Stimulated activated memory B cell treated with anti-CD40 and anti-IgM and Interleukin-4, amounts not matched to agents 10 μg/mL and 1 μg/mL and 100 μg/mL, for 72 hours (primary cell): ENCODE measurements around the gene TPPP.
A peak's percentile ranks its signal among the peaks of the same experiment; 100 is the strongest.

Experiments
- ATAC-seq: fragments of 150-1000 bp; cut with Tn5 transposase; 2 replicates; pipeline ENCODE4 v1.10.0; 2021
- H3K27ac Mint-ChIP-seq: one replicate; pipeline ENCODE4 v1.8.0; 2022; ENCODE audit warnings: mild to moderate bottlenecking, mixed read lengths
- H3K27me3 Mint-ChIP-seq: one replicate; pipeline ENCODE4 v1.8.0; 2022; ENCODE audit warnings: mixed read lengths
- H3K36me3 Mint-ChIP-seq: one replicate; pipeline ENCODE4 v1.8.0; 2022; ENCODE audit warnings: mixed read lengths
- H3K4me1 Mint-ChIP-seq: one replicate; pipeline ENCODE4 v1.8.0; 2022; ENCODE audit warnings: mixed read lengths
- H3K4me3 Mint-ChIP-seq: one replicate; pipeline ENCODE4 v1.8.0; 2022; ENCODE audit warnings: mild to moderate bottlenecking, moderate library complexity, mixed read lengths
- H3K9me3 Mint-ChIP-seq: one replicate; pipeline ENCODE4 v1.8.0; 2022; ENCODE audit warnings: mixed read lengths

The TPPP gene

GRCh38 chr5:674630-675011, 18.5 kb downstream of the TPPP start:
- Mint-ChIP-seq H3K4me1 (peaks cover 37% of the 10 kb centered on the region), H3K27ac (no peak overlapping the region), H3K27me3 (peaks cover 47% of the 10 kb centered on the region), H3K9me3 (no peaks in the 10 kb centered on the region), H3K36me3 (no peaks in the 10 kb centered on the region), H3K4me3 (no peak overlapping the region)
- no peak for ATAC-seq

DNA sequence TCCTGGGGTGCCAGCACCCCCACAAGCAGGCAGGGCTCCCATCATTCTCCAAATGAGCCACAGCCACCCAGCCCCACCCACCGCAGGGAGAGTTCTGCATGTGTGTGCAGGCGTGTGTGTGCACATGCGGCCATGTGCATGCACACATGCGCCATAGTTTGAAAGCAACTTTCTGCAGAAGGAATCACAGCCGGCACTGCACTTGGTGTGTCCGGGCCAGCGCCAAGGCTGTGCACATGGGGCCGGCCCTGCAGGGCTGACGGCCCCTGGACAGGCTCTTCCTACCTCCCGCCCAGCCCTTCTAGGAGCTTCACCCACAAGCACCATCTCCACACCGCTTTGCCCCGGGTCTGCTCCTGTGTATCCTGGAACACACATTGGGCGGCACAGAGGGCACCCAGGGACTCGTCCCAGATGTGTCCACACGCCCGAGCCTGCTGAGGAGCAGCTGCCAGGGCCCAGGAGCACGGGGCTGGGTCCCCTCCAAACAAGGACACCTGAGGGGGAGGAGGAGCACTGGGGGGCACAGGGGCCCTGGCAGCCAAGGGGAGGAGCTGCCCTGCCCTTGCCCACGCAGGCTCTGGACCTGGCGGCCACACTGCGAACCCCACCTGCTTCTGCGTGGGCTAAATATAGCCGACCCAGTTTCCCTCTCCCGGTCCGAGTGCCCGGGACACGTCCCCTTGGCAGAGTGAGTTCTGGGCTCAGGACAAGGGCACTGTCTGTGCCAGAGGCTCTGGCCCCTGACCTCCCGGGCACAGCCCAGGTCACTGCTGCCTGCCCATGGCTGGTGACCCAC, 19.1 kb downstream of the TPPP start:
- no peaks in the 10 kb centered on the region for H3K9me3 Mint-ChIP-seq
- H3K36me3 Mint-ChIP-seq: no peaks in the 10 kb centered on the region
- ATAC-seq: no peak
- peaks cover 37% of the 10 kb centered on the region for H3K4me1 Mint-ChIP-seq
- peaks cover 47% of the 10 kb centered on the region for H3K27me3 Mint-ChIP-seq
- H3K27ac Mint-ChIP-seq: peak overlapping the region; percentile 52
- no peak overlapping the region for H3K4me3 Mint-ChIP-seq

- no peaks in the 10 kb centered on the region for H3K9me3 Mint-ChIP-seq
- H3K27ac Mint-ChIP-seq: peak overlapping the region; percentile 52
- H3K4me1 Mint-ChIP-seq: peaks cover 37% of the 10 kb centered on the region
- H3K27me3 Mint-ChIP-seq: peaks cover 47% of the 10 kb centered on the region
- no peak for ATAC-seq
- H3K36me3 Mint-ChIP-seq: no peaks in the 10 kb centered on the region
- H3K4me3 Mint-ChIP-seq: no peak overlapping the region
Observed at GRCh38 chr5:673161-673830, 19.9 kb downstream of the TPPP start.

GRCh38 chr5:672329-673160, 20.6 kb downstream of the TPPP start:
- Mint-ChIP-seq H3K36me3 (peaks cover 4% of the 10 kb centered on the region), H3K9me3 (no peaks in the 10 kb centered on the region), H3K4me1 (peaks cover 37% of the 10 kb centered on the region), H3K4me3 (no peak overlapping the region), H3K27ac (peak overlapping the region; percentile 52), H3K27me3 (peaks cover 47% of the 10 kb centered on the region)
- peak; percentile 24 for ATAC-seq

DNA sequence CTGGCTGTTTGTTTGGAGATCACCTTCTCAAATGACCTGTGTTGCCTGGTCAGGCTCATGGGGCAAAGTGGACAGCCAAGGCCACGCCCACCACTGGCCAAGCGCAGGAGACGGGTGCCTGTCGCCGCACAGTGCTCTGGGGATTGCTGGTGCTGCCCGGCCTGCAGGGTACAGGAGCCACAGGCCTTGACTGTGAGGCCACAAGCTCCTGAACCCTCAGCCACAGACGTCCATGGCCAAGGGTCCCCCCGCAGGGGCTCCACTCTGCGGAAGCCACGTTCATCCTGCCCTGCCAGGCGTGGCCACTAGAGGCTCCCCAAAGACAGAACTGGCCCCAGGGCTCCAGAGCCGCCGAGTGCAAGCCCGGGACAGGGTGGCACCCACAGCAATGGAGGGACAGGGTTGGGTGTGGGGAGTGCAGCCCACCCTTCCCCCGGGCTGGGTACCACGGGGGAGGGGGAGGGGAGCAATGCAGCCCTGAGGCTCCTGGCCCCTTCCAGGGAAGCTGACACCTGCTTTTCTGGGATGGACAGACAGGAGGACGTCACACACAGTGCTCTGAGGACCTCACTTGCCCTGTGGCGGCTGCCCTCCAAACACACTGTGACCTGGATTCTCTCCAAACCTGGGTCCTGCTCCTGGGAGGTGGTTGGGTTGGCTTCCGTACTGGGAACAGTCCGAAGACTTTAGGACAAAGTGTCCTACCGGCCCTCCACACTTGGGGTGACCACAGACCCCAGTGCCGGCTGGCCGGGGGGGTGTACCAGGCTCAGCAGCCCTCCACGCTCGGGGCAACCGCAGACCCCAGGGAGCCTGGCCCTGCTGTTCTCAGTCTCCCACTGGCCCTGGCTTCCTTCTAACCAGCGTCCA, 21.5 kb downstream of the TPPP start:
- Mint-ChIP-seq H3K4me3 (no peak overlapping the region), H3K9me3 (no peaks in the 10 kb centered on the region), H3K27me3 (peaks cover 47% of the 10 kb centered on the region), H3K36me3 (peaks cover 12% of the 10 kb centered on the region), H3K4me1 (peaks cover 37% of the 10 kb centered on the region), H3K27ac (peak overlapping the region; percentile 52)
- peak; percentile 77 for ATAC-seq

DNA sequence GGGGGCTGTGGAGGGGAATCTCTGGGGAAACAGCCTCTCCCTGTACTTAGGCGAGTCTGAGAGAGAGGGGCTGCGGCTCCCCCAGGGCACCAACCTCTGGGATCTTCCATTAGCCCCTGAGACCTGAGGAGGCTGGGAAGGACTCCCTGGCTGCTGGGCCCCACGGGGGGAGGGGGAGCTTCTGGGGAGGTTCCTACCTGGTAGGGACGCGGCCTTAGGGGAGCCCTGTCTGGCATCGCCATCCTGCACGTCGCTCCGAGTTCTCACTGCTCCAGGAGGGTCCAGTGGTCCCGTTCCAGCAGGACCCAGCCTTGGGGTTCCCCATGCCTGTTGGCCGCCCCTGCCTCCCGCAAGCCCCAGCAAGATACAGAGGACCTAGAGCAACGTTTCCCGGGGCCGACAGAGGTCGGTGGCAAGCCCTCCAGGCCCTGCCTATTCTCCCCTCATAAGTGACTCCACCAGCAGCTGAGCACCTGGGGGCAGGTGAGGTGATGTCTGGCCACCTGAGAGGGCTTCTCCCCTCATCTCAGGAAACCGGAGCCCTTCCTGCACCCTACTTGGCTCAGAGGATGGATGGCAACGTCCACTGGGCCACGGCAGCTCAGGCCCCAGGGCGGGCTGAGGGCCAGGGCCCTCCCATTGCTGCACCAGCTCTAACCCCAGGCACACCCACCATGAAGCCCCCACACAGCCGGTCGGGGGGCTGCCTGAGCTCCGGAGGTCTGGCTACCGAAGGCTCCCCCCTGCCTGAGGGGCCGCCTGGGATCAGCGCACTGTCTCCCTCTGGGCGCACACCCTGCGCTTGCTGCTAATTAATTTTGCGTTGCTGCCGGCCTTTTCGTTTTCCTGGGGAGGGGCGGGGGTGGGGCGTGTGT, 22.5 kb downstream of the TPPP start:
- ATAC-seq: no peak
- Mint-ChIP-seq H3K27ac (no peak overlapping the region), H3K36me3 (peaks cover 19% of the 10 kb centered on the region), H3K9me3 (no peaks in the 10 kb centered on the region), H3K4me3 (no peak overlapping the region), H3K4me1 (peaks cover 37% of the 10 kb centered on the region), H3K27me3 (peaks cover 47% of the 10 kb centered on the region)

DNA sequence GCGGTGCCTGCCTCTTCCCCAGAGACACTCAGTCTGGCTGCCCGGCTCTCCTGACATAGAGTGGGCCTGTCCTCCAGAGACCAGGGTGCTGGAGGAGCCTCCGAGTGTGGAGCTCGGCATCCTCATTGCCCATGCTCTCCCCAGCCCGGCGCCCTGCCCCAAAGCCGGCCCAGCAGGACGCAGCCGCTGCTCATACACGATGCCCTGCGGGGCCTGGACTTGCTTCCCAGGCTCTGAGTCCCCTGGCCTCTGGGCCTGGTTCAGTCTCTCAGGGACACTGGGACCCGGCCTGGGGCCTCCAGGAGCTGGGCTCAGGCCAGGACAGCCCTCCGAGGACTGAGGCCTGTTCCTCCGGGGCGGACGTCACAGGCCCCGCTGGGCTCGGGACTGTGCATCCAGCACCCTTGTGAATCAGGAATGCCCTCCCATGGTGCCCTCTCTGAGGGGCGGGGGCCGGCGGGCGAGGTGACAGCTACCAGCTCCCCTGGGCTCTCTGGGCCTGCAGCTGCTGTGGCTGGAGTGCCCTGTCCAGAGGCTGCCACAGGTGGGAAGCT, 23.2 kb downstream of the TPPP start:
- peaks cover 45% of the 10 kb centered on the region for H3K27me3 Mint-ChIP-seq
- H3K4me3 Mint-ChIP-seq: no peak overlapping the region
- peaks cover 37% of the 10 kb centered on the region for H3K4me1 Mint-ChIP-seq
- ATAC-seq: no peak
- H3K36me3 Mint-ChIP-seq: peaks cover 25% of the 10 kb centered on the region
- H3K9me3 Mint-ChIP-seq: no peaks in the 10 kb centered on the region
- no peak overlapping the region for H3K27ac Mint-ChIP-seq

DNA sequence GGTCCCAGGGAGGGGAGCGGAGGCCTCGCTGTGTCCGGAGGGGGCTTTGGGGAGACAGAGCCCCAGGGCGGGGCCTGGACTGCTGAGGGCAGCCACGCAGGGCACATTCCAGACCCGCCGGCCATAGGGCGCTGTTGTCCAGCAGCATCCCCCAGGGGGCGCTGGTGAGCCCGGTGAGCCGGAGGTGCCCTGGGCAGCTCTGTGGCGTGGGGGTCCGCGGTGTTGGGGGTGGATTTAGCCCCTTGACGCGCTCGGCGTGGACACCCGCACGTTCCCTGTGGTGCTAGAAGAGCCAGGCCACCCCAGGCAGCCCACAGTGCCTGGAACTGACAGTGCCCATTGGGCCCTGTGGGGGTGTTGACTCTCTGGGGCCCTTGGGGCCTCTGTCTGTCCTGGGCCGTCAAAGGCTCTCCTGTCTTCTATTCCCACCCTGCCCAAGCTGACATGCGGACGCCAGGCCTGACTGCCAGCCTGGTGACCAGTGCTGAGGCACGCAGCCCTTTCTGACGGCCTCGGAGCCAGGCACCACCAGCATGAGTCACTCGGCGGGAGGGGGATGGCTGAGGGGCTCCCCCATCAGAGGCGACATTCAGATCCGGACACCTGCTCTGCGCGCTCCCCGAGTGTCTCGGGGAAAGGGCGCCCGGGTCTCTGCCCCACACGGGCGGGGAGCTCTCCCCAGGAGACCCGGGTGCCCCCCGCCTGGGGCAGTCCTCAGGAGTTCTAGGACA, 23.9 kb downstream of the TPPP start:
- Mint-ChIP-seq H3K9me3 (no peaks in the 10 kb centered on the region), H3K27me3 (peaks cover 39% of the 10 kb centered on the region), H3K4me1 (peaks cover 36% of the 10 kb centered on the region), H3K4me3 (no peak overlapping the region), H3K27ac (no peak overlapping the region), H3K36me3 (peaks cover 31% of the 10 kb centered on the region)
- no peak for ATAC-seq

- Mint-ChIP-seq H3K9me3 (no peaks in the 10 kb centered on the region), H3K27me3 (peaks cover 31% of the 10 kb centered on the region), H3K36me3 (peaks cover 39% of the 10 kb centered on the region), H3K4me3 (no peak overlapping the region), H3K27ac (no peak overlapping the region), H3K4me1 (peaks cover 29% of the 10 kb centered on the region)
- no peak for ATAC-seq
Observed at GRCh38 chr5:668283-668995, 24.7 kb downstream of the TPPP start.

GRCh38 chr5:666816-667498, 26.2 kb downstream of the TPPP start:
- Mint-ChIP-seq H3K27me3 (peaks cover 17% of the 10 kb centered on the region), H3K4me3 (no peak overlapping the region), H3K27ac (no peak overlapping the region), H3K36me3 (peaks cover 49% of the 10 kb centered on the region), H3K4me1 (peaks cover 14% of the 10 kb centered on the region), H3K9me3 (no peaks in the 10 kb centered on the region)
- ATAC-seq: no peak

- H3K36me3 Mint-ChIP-seq: peaks cover 55% of the 10 kb centered on the region
- peaks cover 7% of the 10 kb centered on the region for H3K4me1 Mint-ChIP-seq
- H3K27ac Mint-ChIP-seq: no peak overlapping the region
- H3K4me3 Mint-ChIP-seq: no peak overlapping the region
- ATAC-seq: no peak
- H3K27me3 Mint-ChIP-seq: peaks cover 10% of the 10 kb centered on the region
- H3K9me3 Mint-ChIP-seq: no peaks in the 10 kb centered on the region
Observed at GRCh38 chr5:665956-666711, 27.0 kb downstream of the TPPP start.

DNA sequence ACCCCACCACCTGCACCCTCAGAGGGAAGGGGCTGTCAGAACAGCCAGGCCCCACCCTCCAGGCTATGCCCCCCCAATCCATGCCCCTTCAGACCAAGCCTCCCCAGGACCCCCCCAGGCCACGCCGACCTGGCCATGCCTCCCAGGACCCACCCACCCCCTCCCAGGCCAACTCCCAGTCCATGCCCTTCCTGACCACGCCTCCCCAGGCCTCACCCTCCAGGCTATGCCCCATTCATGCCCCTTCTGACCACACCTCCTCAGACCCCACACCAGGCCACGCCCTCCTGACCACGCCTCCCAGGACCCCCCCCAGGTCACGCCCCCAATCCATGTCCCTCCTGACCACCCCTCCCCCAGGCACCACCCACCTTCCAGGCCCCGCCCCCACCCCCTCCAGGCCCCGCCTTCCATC, 27.6 kb downstream of the TPPP start:
- Mint-ChIP-seq H3K27me3 (peaks cover 4% of the 10 kb centered on the region), H3K4me3 (no peak overlapping the region), H3K27ac (no peak overlapping the region), H3K4me1 (peaks cover 2% of the 10 kb centered on the region), H3K36me3 (peaks cover 61% of the 10 kb centered on the region), H3K9me3 (no peaks in the 10 kb centered on the region)
- ATAC-seq: peak; percentile 52
